ENCODE data around the gene RTP5.

GRCh38 chr2:241891315-241891987, 21.9 kb downstream of the RTP5 start:
- TF ChIP-seq CTCF (IDR thresholded peaks at IDR 0.05) = no peak
- no peak for TF ChIP-seq POLR2AphosphoS5 (IDR thresholded peaks at IDR 0.05)

Measured in gastroesophageal sphincter (tissue), 3 donors.